GM19463 (cell line): ENCODE data around the gene SYT6.

ENCODE experiments used
- ATAC-seq: cut with Tn5 transposase; IDR thresholded peaks from one replicate; pipeline ENCODE4 v1.9.1; 2021; ENCODE audit warnings: mild to moderate bottlenecking, moderate library complexity; ENCODE audit not compliant: unreplicated experiment

The SYT6 gene

GRCh38 chr1:114154963-114155322 is 1.3 kb upstream of the SYT6 start:
- ATAC-seq, result no peak

GRCh38 chr1:114154146-114154962 is 685 bp upstream of the SYT6 start:
- no peak for ATAC-seq

- ATAC-seq, result no peak
These were observed 985 bp downstream of the SYT6 start for GRCh38 chr1:114152508-114153260.

GRCh38 chr1:114152089-114152507 is 1.6 kb downstream of the SYT6 start:
- ATAC-seq, result no peak

GRCh38 chr1:114150016-114150415 is 3.7 kb downstream of the SYT6 start:
- no peak for ATAC-seq

- no peak for ATAC-seq
These were observed 4.5 kb downstream of the SYT6 start for GRCh38 chr1:114149211-114149610.

GRCh38 chr1:114145504-114146151 is 8.0 kb downstream of the SYT6 start:
- no peak for ATAC-seq

- no peak for ATAC-seq
These were observed 9.7 kb downstream of the SYT6 start for GRCh38 chr1:114144016-114144415.

- ATAC-seq, result no peak
These were observed 14.1 kb downstream of the SYT6 start for GRCh38 chr1:114139540-114139939.

- no peak for ATAC-seq
These were observed 16.2 kb downstream of the SYT6 start for GRCh38 chr1:114137497-114137896.

- no peak for ATAC-seq
These were observed 17.9 kb downstream of the SYT6 start for GRCh38 chr1:114135786-114136185.

- no peak for ATAC-seq
These were observed 19.2 kb downstream of the SYT6 start for GRCh38 chr1:114134518-114134917.

- ATAC-seq, result no peak
These were observed 20.5 kb downstream of the SYT6 start for GRCh38 chr1:114133129-114133528.

- no peak for ATAC-seq
These were observed 22.0 kb downstream of the SYT6 start for GRCh38 chr1:114131526-114132220.

GRCh38 chr1:114130846-114131525 is 22.7 kb downstream of the SYT6 start:
- no peak for ATAC-seq

GRCh38 chr1:114130213-114130612 is 23.5 kb downstream of the SYT6 start:
- ATAC-seq, result no peak

- no peak for ATAC-seq
These were observed 25.4 kb downstream of the SYT6 start for GRCh38 chr1:114128293-114128692.

GRCh38 chr1:114126261-114127095 is 27.2 kb downstream of the SYT6 start:
- peak; percentile 94 for ATAC-seq

- ATAC-seq, result no peak
These were observed 29.0 kb downstream of the SYT6 start for GRCh38 chr1:114124644-114125043.
